ENCODE results near the gene TSTD1.
"Not testable (repeated sequence)": the region's sequence is repeated elsewhere in the genome, so short reads cannot be mapped to it uniquely, and the experiment has no call there.

Gene TSTD1

DNA sequence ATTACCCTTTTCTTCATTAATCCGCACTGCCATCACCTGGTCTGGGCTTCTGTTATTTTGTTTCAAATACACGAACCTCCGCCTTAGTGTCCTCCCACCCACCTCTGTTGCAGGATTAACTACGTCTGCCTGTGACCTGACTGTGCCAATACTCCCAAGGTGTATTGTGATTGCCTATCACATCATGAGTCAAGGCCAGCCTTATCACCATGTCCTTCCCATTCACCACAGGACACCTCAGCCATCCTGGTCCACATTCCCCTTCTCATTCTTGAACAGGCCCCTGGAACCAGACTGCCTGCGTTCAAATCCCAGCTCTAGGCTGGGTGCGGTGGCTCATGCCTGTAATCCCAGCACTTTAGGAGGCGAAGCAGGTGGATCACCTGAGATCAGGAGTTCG lies 32.2 kb downstream of the TSTD1 start:
- no peak for DNase-seq

DNA sequence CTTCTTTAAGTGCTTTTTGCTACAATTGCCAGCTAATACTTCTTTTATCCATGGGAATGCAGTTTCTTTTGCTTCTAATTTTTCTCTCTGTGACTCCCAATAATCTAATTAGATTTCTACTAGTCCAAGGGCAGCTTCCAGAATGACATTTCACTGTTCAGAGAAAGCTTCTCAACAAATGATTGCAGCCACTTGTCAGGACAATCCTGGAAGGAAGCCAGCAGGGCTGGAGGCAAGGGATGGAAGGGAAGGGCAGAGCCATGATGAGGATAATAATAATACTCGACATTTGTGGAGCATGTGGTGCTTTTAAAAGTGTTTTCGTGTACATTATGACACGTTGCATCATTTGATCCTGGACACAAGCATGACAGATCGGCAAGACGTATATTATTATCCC lies 37.2 kb downstream of the TSTD1 start:
- no peak for DNase-seq

DNA sequence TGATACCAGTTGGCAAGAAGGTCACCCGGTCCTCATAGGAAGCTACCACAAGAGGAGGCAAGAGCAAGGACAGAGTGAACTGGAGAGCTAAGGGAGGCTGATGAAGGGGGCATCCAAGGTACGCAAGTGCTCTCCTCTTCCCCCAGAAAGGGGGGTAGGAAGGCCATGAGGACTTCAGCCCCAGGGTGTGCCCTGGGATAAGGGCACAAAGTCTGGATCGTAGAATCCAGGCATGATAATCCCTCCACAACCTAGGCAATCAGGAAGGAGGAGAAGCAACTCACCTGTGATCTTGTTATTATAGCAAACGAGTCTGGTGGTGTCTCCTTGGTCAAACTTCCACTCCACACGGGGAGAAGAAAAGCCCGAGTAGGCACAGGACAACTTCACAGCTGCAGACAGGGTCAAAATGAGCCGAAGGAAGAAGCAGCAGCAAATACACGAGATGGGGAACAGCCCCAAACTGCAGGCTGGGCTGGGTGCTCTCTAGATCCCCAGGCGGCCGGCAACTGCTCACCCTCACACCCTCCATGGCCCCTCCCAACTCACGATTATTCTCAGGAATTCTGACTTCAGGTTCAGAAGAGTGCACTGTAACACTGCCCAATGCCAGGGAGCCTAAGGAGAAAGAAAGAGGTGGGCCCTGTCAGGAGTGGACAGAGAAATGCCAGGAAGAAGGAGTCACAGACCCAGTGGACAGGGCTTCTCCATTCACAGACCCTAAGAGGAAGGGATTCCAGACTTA lies 37.9 kb downstream of the TSTD1 start:
- DNase-seq, result no peak

DNA sequence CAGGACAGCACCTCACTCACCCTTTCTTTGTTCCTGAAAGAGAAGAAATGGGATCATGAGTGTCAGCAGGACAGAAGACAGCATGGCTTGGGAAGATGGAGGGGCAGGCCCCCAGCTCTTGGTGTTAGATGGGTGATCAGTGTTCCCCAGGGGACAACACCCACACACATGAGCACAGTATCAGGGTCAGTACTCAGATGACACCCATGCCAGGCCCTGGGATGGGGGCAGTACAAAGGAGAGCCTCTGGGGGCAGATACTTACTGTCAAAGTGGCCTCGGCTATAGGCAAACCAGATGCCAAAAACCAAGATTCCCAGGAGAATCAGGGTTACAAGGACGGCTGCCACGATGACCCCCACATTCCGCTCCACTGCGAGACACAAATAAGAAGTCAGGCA lies 39.4 kb downstream of the TSTD1 start:
- DNase-seq, result no peak

DNA sequence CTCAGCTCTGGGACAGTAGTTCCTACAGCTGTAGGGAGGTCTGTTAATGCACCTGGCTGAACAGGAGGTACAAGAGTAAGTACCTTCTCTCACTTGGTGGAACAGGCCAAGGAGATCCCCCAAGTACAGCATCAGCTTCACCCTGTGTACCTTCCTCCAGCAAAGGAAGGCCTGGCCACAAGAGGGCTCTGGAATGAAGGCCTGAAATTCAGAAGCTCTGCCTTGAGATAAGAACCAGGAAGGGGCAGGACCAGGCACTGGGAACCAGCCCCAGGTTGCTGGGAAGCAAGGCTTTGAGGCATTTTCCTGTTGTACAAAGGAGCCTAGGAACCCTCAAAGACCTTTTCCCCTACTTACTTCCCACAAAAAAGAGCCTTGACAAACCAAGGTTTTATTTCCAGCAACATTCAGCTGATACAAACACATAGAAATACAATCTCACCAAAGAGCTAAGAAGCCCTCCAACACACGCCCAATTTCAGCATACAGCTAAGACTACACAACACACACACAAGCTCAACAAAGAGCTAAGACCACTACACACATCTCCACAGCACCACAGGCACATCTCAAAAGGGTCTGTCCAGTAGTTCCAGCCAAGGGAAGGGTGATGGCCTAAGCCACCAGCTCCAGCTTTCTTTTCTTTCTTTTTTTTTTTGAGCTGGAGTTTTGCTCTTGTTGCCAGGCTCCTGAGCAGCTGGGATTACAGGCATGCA lies 41.3 kb downstream of the TSTD1 start:
- DNase-seq, result peak; percentile 61

DNA sequence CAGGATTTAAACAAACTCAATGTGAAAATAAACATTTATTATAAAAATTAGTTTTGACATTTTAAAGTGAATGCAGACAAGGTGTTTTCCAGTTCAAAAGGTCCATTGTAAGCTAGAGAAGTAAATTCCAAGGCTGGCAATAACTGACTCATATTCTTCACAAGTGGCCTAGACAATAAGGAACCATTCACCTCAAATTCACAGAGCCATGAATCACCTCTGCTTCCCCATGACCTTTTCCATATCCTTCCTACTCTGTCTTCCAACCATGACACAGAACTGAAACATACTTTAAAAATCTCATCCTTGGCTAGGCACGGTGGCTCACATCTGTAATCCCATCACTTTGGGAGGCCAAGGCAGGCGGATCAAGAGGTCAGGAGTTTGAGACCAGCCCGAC lies 42.6 kb downstream of the TSTD1 start:
- no peak for DNase-seq

DNA sequence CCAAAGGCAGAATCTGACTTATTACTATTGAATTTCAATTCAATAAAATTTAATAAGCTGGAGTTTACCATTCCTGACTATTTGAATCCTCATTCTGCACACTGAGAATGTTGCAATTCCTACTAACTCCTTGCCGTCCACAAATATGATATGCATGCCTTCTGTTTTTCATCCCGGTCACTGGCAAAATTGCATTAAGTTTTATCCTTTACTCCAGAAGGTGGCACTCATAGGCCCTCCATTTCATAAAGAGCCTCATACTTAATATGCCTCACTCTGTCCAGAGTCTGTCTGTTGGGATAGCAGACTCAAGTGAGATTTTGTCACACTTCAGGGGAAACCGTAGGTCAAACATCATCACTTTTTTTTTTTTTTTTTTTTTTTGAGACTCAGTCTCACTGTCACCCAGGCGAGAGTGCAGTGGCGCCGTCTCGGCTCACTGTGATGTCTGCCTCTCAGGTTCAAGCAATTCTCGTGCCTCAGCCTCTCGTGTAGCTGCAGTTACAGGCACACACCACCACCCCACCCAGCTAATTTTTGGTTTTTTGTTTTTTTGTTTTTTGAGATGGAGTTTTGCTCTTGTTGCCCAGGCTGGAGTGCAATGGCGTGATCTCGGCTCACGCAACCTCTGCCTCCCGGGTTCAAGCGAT lies 45.1 kb downstream of the TSTD1 start:
- DNase-seq, result peak; percentile 31

DNA sequence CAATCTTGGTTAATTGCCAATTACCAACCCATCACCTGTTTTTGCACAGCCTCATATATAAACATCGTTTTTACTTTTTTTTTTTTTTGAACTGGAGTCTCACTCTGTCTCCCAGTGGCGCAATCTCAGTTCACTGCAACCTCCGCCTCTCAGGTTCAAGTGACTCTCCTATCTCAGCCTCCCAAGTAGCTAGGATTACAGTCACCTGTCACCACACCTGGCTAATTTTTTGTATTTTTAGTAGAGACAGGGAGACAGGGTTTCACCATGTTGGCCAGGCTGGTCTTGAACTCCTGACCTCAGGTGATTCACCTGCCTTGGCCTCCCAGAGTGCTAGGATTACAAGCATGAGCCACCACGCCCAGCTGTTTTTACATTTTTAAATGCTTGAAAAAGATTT lies 46.7 kb downstream of the TSTD1 start:
- DNase-seq, result not testable (repeated sequence)
